Activated effector memory CD4-positive, alpha-beta T cell treated with Interleukin-2 at 50 U/mL for 16 hours (primary cell): ENCODE data around the gene KRTAP4-2.
"Not testable (repeated sequence)": the region's sequence is repeated elsewhere in the genome, so short reads cannot be mapped to it uniquely, and the experiment has no call there.

Experiments used
- DNase-seq: peaks from one replicate; pipeline ENCODE4 v3.0.0-alpha.2; 2020

KRTAP4-2 gene

GRCh38 chr17:41177727-41178271 lies at the start of gene KRTAP4-2:
Gene KRTAP4-2 (minus strand): TSS chr17:41178221. CDS start chr17:41178164, 57 bp downstream.
- DNase-seq, result no peak

DNA sequence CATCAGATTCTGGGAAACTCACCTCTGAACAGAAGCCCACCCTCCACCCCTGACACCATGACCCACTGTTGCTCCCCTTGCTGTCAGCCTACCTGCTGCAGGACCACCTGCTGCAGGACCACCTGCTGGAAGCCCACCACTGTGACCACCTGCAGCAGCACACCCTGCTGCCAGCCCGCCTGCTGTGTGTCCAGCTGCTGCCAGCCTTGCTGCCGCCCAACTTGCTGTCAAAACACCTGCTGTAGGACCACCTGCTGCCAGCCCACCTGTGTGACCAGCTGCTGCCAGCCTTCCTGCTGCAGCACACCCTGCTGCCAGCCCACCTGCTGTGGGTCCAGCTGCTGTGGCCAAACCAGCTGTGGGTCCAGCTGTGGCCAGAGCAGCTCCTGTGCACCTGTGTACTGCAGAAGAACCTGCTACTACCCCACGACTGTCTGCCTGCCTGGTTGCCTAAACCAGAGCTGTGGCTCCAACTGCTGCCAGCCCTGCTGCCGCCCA lies 48.6 kb upstream of the KRTAP4-2 start, which contains the start of gene KRTAP9-2:
TSS of gene KRTAP9-2 (plus strand) at position 51 of the 498 bp plus-strand sequence. CDS start at position 58, 7 bp downstream.
- DNase-seq, result not testable (repeated sequence)

- DNase-seq, result no peak
These were observed 48.0 kb upstream of the KRTAP4-2 start for GRCh38 chr17:41226051-41226450.

DNA sequence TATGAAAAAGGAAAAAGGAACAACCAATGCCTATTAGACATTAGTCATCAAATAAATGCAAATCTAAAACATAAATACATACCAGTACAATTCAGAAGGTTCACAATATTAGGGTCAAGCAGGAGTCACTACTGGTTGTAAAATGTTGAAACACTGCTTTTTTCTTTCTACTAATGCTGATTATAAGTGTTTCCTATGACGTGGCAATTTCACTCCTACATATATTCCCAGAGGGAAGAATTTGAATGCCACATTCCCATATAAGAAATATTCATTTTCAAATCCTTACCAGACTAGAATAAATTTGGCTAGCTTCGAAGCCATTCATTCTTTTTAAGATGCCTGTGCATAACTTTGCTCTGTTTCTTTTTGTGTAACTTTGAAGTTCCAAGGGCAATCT lies 45.8 kb upstream of the KRTAP4-2 start:
- no peak for DNase-seq

- no peak for DNase-seq
These were observed 37.7 kb upstream of the KRTAP4-2 start for GRCh38 chr17:41215681-41216080.

DNA sequence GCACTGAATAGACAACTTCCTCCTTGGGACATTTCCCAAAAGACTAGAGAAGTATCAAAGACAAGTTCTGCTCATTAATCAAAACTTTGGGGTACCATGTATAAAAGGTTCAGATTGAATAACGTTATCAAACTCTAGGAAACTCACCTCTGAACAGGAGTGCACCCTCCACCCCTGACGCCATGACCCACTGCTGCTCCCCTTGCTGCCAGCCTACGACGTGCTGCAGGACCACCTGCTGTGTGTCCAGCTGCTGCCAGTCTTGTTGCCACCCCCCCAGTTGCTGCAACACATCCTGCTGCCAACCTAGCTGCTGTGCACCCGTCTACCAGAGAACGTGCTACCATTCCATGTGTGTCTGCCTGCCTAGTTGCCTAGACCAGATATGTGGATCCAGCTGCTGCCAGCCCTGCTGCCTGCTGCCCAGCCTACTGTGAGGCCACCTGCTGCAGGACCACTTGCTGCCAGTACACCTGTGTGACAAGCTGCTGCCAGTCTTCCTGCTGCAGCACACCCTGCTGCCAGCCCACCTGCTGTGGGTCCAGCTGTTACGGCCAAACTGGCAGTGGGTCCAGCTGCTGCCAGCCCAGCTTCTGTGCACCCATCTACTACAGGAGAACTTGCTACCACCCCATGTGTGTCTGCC lies 34.6 kb upstream of the KRTAP4-2 start:
- DNase-seq, result no peak

DNA sequence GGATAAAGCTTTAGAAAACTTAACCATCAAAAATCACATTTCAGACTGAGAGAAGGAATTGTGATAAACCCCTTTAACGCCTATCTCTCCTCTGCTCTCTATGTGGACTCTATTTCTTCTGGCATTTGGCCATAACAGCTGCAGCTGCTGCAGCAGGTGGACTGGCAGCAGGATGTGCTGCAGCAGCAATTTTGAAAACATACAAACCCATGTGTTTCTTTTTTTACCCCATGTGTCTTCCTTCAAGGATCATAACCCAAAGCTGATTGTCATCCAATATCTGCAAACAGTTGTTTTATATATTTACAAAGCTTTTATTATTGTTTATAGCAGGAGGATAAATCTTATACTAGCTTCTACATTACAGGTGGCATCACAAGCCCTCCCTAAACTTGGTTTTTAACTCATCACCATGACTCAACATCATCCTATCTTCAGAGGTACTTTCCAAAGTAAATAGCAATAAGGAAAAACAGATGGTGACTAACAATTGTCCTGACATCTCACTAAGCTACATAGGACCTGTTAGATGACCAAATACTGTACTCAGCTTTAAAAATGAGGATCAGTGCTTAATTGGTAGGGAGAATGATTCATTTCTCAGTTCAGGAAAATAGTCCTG lies 33.9 kb upstream of the KRTAP4-2 start:
- DNase-seq, result no peak

- no peak for DNase-seq
These were observed 21.5 kb upstream of the KRTAP4-2 start for GRCh38 chr17:41199421-41200078.

DNA sequence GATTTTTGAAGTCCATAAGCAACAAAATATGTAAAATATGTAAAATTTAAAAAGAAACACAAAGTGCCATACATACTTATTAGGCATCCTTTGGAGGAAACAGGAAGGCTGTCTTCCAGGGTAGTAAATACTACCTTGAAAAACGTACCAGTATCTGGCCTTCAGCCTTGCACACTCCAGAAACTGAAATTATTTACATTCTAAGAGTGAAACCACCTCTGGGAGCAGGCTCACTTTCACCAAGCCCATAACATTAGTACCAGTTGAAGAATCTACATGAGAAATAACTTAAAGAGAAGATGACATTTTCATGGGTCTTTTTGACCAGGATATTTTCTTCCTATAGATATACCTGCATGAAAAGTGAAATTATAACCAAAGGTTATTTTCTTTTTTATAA lies 18.0 kb upstream of the KRTAP4-2 start:
- DNase-seq, result no peak

- DNase-seq, result no peak
These were observed 12.3 kb upstream of the KRTAP4-2 start for GRCh38 chr17:41190328-41190727.

DNA sequence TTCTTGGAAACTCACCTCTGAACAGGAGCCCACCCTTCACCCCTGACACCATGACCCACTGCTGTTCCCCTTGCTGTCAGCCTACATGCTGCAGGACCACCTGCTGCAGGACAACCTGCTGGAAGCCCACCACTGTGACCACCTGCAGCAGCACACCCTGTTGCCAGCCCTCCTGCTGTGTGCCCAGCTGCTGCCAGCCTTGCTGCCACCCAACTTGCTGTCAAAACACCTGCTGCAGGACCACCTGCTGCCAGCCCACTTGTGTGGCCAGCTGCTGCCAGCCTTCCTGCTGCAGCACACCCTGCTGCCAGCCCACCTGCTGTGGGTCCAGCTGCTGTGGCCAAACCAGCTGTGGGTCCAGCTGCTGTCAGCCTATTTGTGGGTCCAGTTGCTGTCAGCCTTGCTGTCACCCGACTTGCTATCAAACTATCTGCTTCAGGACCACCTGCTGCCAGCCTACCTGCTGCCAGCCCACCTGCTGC lies 11.9 kb upstream of the KRTAP4-2 start, which contains the start of gene KRTAP9-1:
TSS of gene KRTAP9-1 (plus strand) at position 51 of the 482 bp plus-strand sequence. CDS start at position 51, 0 bp downstream.
- DNase-seq, result not testable (repeated sequence)

GRCh38 chr17:41186872-41187271 lies 8.9 kb upstream of the KRTAP4-2 start:
- no peak for DNase-seq

DNA sequence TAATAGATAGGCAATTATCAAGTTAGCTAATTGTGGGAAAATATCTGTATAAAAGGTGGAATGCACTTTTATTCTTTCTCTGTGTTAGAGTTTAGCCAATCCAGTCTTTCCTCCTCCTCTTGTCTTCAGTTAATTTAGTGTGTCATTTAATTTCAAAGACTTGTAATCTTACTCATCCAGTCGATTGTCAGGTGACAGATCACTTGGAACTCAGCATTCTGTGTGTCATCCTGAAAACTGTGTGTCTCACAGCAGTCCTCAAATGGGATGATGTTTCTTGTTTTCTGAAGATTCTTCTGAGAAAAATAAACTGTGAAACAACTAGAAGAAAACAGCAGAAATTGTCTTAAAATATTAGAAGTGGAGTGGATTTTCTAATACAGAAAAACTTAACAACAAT lies 7.0 kb upstream of the KRTAP4-2 start:
- DNase-seq, result no peak

GRCh38 chr17:41184480-41184961 lies 6.5 kb upstream of the KRTAP4-2 start, which contains the start of gene KRTAP4-1:
Gene KRTAP4-1 (minus strand): TSS chr17:41184911. CDS start chr17:41184854, 57 bp downstream.
- no peak for DNase-seq

DNA sequence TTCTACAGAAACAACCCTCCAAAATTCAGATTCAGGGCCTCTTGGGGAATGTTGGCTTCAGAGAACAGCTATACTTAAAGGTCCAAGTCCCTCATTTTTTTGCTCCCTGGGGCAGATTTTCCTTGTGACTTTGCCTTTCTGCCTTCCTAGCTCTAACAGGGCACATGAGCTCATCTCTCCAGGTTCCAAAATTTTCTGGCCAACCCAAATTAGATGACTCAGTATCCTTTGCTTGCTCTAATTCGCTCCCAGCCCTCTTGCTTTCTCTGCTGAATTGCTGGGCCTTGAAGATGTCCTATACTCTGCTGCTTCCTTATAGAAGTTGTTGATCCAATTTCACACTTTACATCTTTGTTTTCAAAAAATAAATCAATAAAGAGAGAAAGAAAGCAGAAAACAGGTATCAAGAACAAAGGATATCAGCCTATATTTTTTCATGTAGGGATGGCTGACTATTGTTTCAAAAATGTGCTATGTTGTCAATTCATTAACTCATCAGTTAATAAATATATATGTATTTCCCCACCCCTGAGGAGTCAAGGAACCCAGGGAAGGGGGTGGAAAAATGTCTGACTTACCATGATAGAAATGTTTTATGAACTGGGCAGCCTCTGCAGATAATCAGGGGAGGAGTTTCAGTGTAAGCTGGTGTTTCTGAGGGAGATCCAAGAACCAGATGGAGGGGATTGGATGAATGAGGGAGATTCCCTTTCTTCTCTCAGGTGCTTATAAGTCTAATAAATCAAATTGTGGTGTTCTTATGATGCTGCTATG lies 1.0 kb upstream of the KRTAP4-2 start:
- no peak for DNase-seq

DNA sequence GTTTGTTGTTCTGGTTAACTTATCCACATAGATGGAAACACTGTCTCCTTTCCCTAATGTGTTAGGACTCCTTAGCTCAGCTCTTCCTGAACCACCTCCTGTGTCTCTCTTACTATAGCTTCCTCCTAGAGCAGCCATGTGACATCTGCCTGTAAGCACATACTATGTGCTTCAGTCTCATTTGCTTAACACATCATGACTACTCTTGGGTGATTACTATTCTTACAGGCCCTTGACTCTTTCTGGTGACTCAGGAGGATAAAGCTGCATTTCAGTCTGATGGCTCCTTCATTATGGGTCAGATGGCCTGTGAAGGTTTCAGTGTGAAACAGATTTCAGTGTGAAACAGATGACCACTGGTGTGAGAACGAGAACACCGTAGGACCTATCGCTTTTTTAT lies 320 bp upstream of the KRTAP4-2 start:
- DNase-seq, result no peak

DNA sequence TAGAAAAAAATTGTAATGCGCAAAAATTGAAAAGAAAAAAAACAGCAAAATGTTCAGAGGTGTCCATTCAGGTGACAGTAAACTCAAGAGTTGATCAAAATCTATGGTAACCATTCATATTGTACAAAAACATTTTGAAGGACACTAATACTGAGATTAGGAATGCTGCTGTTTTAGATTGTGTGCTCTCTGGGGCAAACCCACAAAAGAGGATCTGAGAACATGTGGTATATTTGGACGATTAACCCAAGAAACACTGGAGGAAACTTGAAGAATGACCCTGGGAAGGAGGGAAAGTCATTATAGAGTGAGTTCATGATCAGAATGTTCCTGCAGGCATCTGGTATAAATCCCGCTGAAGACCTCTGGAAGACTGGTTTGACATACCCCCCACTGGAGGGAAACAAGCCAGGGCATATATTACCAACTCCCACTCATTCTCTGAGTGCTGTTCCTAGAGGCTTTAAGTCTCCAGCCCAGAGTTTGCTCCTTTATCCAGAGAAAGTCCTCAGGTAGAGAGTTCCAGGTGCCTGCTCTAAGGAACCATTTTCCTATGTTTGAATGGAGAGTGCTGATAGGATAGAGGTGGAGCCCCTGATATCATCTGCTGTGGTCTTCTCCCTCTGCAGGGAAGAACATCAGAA lies 1.2 kb downstream of the KRTAP4-2 start:
- no peak for DNase-seq

- no peak for DNase-seq
These were observed 6.1 kb downstream of the KRTAP4-2 start for GRCh38 chr17:41171886-41172285.

DNA sequence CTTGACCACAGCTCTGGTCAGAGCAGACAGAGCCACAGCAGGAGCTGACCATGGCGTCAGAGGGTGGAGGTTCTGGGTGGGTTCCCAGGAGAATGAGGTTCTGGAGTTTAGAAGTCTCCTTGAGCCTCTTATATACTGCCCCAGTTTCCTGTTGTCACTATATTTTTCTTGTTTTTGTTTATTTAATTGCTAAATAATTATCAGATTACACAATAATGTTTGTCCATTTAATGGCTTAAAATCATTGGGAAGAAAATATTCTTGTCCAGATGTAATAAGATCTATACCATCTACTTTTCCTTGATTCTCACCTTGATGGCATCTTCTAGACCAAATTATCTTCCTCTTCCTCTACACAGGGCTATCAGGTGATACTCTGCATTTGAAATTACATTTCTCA lies 9.9 kb downstream of the KRTAP4-2 start, which contains the start of gene KRTAP4-3:
TSS of gene KRTAP4-3 (minus strand) at position 101 of the 400 bp plus-strand sequence. CDS start at position 52, 49 bp downstream.
- DNase-seq, result no peak

- DNase-seq, result no peak
These were observed 10.5 kb downstream of the KRTAP4-2 start for GRCh38 chr17:41167561-41167960.

GRCh38 chr17:41163828-41164227 lies 14.2 kb downstream of the KRTAP4-2 start:
- no peak for DNase-seq
